ENCODE data around the gene CSPG4. TPM values are rescaled to one million over a fixed set of nuclear protein-coding genes. Genes with fewer than 3 reads are reported as not detected.

CSPG4 gene
- total and polyA plus RNA-seq, 2 of the 4 experiments (the other 2 are of a cell fraction) = 12.4 to 28.4 TPM

DNA sequence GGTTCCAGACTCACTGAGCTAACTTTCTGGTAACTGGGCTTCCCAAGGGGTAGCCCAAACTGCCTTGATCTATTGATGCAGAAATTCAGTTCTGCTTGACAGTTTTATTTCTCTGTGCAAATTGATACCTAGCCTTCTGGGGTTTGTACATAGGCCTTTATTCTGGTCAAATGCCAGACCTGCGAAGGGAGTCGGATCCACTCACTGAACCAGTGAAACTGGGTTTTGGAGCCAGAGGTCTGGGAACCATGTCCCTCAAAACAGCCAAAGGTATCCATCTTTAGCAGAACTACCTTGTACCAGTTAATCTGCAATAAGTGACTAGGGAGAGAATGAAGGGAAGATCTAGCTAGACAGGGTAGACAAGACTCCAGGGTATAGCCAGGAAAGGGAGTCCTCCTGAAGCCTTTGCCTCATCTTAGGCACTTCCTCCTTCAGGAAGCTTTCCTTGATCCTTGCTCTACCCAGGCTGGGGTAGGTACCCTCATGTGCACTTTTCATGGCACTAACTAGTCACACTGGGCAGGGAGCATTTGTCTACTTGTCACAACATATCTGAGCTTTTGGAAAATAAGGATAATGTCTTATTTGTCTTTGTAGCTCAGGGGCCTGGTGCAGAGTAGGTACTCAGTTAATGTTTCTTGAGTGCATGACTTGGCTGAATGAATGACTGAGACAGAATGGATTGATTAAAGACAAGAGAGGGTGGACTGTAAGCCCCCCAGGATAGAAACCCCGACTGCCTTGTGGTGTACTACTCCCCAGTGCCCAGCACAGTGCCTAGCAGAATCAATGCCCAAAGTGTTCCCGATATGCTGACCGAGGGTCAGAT is 66.3 kb downstream of the CSPG4 start:
- H3K4me1 ChIP-seq (ENCODE audit: control insufficient read depth, insufficient read depth, low read length) = peaks cover 27% of the 10 kb centered on the region
- intact Hi-C loops (cut with micrococcal nuclease) = no loop called here
- H2AFZ ChIP-seq (replicated peaks; ENCODE audit: low read length, poor library complexity) = peak overlapping the region; percentile 94
- H3K4me3 ChIP-seq (ENCODE audit: insufficient read depth, low read depth, low read length) = peak overlapping the region; percentile 88
- no peaks in the 10 kb centered on the region for H3K9me3 ChIP-seq (ENCODE audit: control insufficient read depth, insufficient read depth, low read length)
- peak overlapping the region; percentile 95 for H4K91ac ChIP-seq (ENCODE audit: insufficient read depth, low read depth, low read length)
- peak overlapping the region; percentile 95 for H3K18ac ChIP-seq (ENCODE audit: low read depth, low read length)
- dilution Hi-C loops (cut with HindIII; ENCODE audit: low sequenced_read_pairs, unreplicated experiment) = no loop called here
- H3K79me1 ChIP-seq (ENCODE audit: low read depth in 1 of 2, low read length in 2 of 2) = peaks cover 26 to 61% of the 10 kb centered on the region in 2 experiments
- peak overlapping the region; percentile 77; the same call in 2 of the 3 replicates for H2BK15ac ChIP-seq (ENCODE audit: low read depth, low read length)
- 0% methylated on average over 1 of the region's 5 CpGs; no CpG with 5 or more reads in 1 of the 2 experiments for WGBS, 2 experiments (ENCODE audit: extremely low coverage in 2 of 2, insufficient read length in 1 of 2)
- H3K36me3 ChIP-seq (ENCODE audit: control insufficient read depth, insufficient read depth, low read length) = peaks cover 20% of the 10 kb centered on the region
- ChIA-PET CTCF (interaction anchor here (1.0 kb wide), 1 partner anchor 8 kb away, joined by 4 read pairs; no protein-coding TSS in a partner anchor), POLR2A (ENCODE audit: unreplicated experiment) (no interaction called here)
- H3K56ac ChIP-seq (ENCODE audit: extremely low read depth, insufficient read depth, low read length) = peak overlapping the region; percentile 91
- no peaks in the 10 kb centered on the region for H3K27me3 ChIP-seq (ENCODE audit: control insufficient read depth, insufficient read depth, low read length)
- H3K4me2 ChIP-seq (ENCODE audit: low read depth, low read length) = peak overlapping the region; percentile 92
- H3K14ac ChIP-seq (replicated peaks; ENCODE audit: low read depth, low read length) = peak overlapping the region; percentile 99
- ATAC-seq (ENCODE audit: low read depth) = no peak
- H3K9ac ChIP-seq (ENCODE audit: low read depth, low read length) = peak overlapping the region; percentile 97
- H4K8ac ChIP-seq (ENCODE audit: low read depth in 2 of 2, low read length in 2 of 2) = peak overlapping the region; percentile 85 to 91
- peak overlapping the region; percentile 85 for H2BK120ac ChIP-seq (ENCODE audit: low read depth, low read length)
- peak overlapping the region; percentile 91 for H2AK5ac ChIP-seq (ENCODE audit: low read depth, low read length)
- no TSS peak for BruUV-seq (replicated peaks)
- peak overlapping the region; percentile 100 for H2AK9ac ChIP-seq (replicated peaks; ENCODE audit: low read depth, low read length, poor library complexity)
- peak overlapping the region; percentile 95 for H2BK5ac ChIP-seq (ENCODE audit: low read depth, low read length, poor library complexity, severe bottlenecking)
- peak overlapping the region; percentile 99 for H3K23ac ChIP-seq (ENCODE audit: low read depth, low read length)
- H3K4ac ChIP-seq (ENCODE audit: low read depth, low read length) = peak overlapping the region; percentile 99
- peaks cover 24% of the 10 kb centered on the region for H3K9me1 ChIP-seq (ENCODE audit: insufficient read depth, low read length)
- peak overlapping the region; percentile 18; the same call in 1 of the 2 replicates for H2BK20ac ChIP-seq (ENCODE audit: low read depth, low read length)
- in situ Hi-C loops (cut with MboI; ENCODE audit: low sequenced_read_pairs) = no loop called here
- peak overlapping the region; percentile 94 for H3K27ac ChIP-seq (ENCODE audit: insufficient read depth, low read length)
- H4K20me1 ChIP-seq (ENCODE audit: insufficient read depth, low read length) = peaks cover 28% of the 10 kb centered on the region
- H4K5ac ChIP-seq (ENCODE audit: low read depth, low read length) = peak overlapping the region; percentile 79
- DNase-seq = no peak
- TF ChIP-seq BHLHE40 (IDR thresholded peaks at IDR 0.05; ENCODE audit: low read depth, low read length) (no peak), CHD1 (IDR thresholded peaks at IDR 0.05; ENCODE audit: low read depth, low read length) (no peak), MXI1 (IDR thresholded peaks at IDR 0.05; ENCODE audit: borderline replicate concordance, low read depth, low read length) (no peak), FOS (IDR thresholded peaks at IDR 0.05; ENCODE audit: low read depth, low read length) (no peak), MAFK (IDR thresholded peaks at IDR 0.05; ENCODE audit: low read depth, low read length) (no peak), NFE2L2 (IDR thresholded peaks at IDR 0.05; ENCODE audit: low read depth, low read length) (no peak), MAZ (IDR thresholded peaks at IDR 0.05; ENCODE audit: borderline replicate concordance, low read depth, low read length) (no peak), RCOR1 (IDR thresholded peaks at IDR 0.05; ENCODE audit: insufficient replicate concordance, low read length) (no peak), SMC3 (IDR thresholded peaks at IDR 0.05; ENCODE audit: low read depth, low read length) (no peak), POLR2A (IDR thresholded peaks at IDR 0.05; ENCODE audit: low read depth, low read length) (no peak; the same call in 1 of the 2 replicates), RAD21 (IDR thresholded peaks at IDR 0.05; ENCODE audit: low read length) (no peak)
- TF ChIP-seq, protein P1, sequence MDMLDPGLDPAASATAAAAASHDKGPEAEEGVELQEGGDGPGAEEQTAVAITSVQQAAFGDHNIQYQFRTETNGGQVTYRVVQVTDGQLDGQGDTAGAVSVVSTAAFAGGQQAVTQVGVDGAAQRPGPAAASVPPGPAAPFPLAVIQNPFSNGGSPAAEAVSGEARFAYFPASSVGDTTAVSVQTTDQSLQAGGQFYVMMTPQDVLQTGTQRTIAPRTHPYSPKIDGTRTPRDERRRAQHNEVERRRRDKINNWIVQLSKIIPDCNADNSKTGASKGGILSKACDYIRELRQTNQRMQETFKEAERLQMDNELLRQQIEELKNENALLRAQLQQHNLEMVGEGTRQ (IDR thresholded peaks at IDR 0.05; ENCODE audit: low read depth, low read length) = no peak
- TF ChIP-seq, protein P2, sequence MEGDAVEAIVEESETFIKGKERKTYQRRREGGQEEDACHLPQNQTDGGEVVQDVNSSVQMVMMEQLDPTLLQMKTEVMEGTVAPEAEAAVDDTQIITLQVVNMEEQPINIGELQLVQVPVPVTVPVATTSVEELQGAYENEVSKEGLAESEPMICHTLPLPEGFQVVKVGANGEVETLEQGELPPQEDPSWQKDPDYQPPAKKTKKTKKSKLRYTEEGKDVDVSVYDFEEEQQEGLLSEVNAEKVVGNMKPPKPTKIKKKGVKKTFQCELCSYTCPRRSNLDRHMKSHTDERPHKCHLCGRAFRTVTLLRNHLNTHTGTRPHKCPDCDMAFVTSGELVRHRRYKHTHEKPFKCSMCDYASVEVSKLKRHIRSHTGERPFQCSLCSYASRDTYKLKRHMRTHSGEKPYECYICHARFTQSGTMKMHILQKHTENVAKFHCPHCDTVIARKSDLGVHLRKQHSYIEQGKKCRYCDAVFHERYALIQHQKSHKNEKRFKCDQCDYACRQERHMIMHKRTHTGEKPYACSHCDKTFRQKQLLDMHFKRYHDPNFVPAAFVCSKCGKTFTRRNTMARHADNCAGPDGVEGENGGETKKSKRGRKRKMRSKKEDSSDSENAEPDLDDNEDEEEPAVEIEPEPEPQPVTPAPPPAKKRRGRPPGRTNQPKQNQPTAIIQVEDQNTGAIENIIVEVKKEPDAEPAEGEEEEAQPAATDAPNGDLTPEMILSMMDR (conservative IDR thresholded peaks at IDR 0.05; ENCODE audit: low read depth, low read length) = no peak
- TF ChIP-seq, protein P3, sequence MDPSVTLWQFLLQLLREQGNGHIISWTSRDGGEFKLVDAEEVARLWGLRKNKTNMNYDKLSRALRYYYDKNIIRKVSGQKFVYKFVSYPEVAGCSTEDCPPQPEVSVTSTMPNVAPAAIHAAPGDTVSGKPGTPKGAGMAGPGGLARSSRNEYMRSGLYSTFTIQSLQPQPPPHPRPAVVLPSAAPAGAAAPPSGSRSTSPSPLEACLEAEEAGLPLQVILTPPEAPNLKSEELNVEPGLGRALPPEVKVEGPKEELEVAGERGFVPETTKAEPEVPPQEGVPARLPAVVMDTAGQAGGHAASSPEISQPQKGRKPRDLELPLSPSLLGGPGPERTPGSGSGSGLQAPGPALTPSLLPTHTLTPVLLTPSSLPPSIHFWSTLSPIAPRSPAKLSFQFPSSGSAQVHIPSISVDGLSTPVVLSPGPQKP (IDR thresholded peaks at IDR 0.05; ENCODE audit: borderline replicate concordance, low read depth, low read length) = no peak

All from IMR-90 (cell line).